Type B pancreatic cell (in vitro differentiated cells): ENCODE measurements around the gene EMC1. TPM values are rescaled to one million over a fixed set of nuclear protein-coding genes. Genes with fewer than 3 reads are reported as not detected.

Experiments used
- DNase-seq: peaks from one replicate; pipeline ENCODE4 v3.0.0; 2021; ENCODE audit warnings: mixed read lengths; ENCODE audit not compliant: unreplicated experiment; ENCODE audit errors: extremely low spot score
- H3K27ac Mint-ChIP-seq: 2 replicates; pipeline ENCODE4 v1.8.0; 2021; ENCODE audit warnings: mild to moderate bottlenecking, mixed read lengths
- H3K27me3 Mint-ChIP-seq: 2 replicates; pipeline ENCODE4 v1.8.0; 2021; ENCODE audit warnings: mixed read lengths
- H3K36me3 Mint-ChIP-seq: 2 replicates; pipeline ENCODE4 v1.8.0; 2021; ENCODE audit warnings: mixed read lengths
- H3K4me1 Mint-ChIP-seq: one replicate; pipeline ENCODE4 v1.8.0; 2021; ENCODE audit warnings: mixed read lengths; ENCODE audit not compliant: unreplicated experiment
- H3K4me3 Mint-ChIP-seq: 2 replicates; pipeline ENCODE4 v1.8.0; 2021; ENCODE audit warnings: mild to moderate bottlenecking, mixed read lengths
- H3K9me3 Mint-ChIP-seq: 2 replicates; pipeline ENCODE4 v1.8.0; 2021; ENCODE audit warnings: mixed read lengths
- total RNA-seq: library from RNA; stranded (reverse); gene quantifications from 2 replicates; pipeline ENCODE4 v1.2.1, GENCODE V29; 2021; ENCODE audit warnings: low replicate concordance
- TF ChIP-seq, protein P1 (sequence below): fragments of 200-600 bp; sonication (generic); conservative IDR thresholded peaks from 2 replicates; pipeline ENCODE4 v1.5.0; 2021; ENCODE audit warnings: antibody characterized with exemption, mild to moderate bottlenecking

The EMC1 gene
- total RNA-seq, 1 donor from 2014 or later, result 60.1 TPM

DNA sequence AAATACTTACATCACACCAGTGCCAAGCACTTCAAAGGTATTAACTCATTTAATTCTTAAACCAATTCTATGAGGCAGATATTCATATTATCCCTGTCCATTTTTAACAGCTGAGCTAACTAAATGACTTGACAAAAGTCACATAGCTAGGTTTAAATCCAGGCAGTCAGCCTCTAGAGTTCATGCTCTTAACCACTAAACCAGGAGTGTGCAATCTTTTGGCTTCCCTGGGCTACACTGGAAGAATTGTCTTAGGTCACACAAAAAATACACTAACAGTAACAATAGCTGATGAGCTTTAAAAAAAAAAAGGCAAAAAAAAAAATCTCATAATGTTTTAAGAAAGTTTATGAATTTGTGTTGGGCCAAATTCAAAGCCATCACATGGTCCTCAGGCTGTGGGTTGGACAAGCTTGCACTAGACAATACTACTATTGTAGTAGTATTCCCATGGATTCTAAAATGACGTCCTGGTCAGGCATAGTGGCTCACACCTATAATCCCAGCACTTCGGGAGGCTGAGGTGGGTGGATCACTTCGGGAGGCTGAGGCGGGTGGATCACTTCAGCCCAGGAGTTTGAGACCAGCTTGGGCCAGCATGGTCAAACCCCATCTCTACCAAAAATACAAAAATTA lies 51.2 kb downstream of the EMC1 start:
- Mint-ChIP-seq H3K9me3 (no peaks in the 10 kb centered on the region), H3K4me3 (no peak overlapping the region), H3K27ac (no peak overlapping the region), H3K4me1 (peaks cover 5% of the 10 kb centered on the region), H3K27me3 (no peaks in the 10 kb centered on the region), H3K36me3 (peaks cover 6% of the 10 kb centered on the region)
- TF ChIP-seq, protein P1, sequence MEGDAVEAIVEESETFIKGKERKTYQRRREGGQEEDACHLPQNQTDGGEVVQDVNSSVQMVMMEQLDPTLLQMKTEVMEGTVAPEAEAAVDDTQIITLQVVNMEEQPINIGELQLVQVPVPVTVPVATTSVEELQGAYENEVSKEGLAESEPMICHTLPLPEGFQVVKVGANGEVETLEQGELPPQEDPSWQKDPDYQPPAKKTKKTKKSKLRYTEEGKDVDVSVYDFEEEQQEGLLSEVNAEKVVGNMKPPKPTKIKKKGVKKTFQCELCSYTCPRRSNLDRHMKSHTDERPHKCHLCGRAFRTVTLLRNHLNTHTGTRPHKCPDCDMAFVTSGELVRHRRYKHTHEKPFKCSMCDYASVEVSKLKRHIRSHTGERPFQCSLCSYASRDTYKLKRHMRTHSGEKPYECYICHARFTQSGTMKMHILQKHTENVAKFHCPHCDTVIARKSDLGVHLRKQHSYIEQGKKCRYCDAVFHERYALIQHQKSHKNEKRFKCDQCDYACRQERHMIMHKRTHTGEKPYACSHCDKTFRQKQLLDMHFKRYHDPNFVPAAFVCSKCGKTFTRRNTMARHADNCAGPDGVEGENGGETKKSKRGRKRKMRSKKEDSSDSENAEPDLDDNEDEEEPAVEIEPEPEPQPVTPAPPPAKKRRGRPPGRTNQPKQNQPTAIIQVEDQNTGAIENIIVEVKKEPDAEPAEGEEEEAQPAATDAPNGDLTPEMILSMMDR, result no peak
- DNase-seq, result no peak

DNA sequence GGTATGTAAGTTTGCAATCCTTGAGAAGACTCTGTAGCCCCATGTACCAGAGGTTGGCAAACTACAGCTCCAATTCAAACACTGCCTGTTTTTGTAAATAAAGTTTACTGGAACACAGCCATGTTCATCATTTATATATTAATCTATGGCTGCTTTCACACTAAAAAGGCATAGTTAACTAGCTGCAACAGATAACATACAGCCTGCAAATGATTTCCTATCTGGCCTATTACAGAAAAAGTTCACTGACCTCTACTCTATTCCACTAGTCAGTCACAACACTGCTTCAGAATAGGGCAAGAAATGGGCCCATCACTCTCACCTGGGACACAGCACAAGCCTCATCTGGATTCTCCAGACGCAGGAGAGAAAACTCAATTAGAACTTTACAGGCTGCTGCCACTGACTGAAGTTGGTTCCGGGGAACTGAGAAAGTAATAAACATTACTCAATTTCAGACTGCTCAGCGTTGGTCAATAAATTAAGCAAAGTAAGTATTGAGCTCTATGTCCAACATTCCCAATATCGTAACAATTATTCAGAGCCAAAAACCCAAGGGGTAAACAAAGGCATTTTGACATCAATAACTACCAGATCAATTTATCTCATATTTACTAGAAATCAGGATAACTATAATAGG lies 51.9 kb downstream of the EMC1 start:
- TF ChIP-seq, protein P1, result no peak
- Mint-ChIP-seq H3K27me3 (no peaks in the 10 kb centered on the region), H3K27ac (no peak overlapping the region), H3K4me3 (no peak overlapping the region), H3K9me3 (no peaks in the 10 kb centered on the region), H3K4me1 (peaks cover 5% of the 10 kb centered on the region), H3K36me3 (peaks cover 6% of the 10 kb centered on the region)
- no peak for DNase-seq

DNA sequence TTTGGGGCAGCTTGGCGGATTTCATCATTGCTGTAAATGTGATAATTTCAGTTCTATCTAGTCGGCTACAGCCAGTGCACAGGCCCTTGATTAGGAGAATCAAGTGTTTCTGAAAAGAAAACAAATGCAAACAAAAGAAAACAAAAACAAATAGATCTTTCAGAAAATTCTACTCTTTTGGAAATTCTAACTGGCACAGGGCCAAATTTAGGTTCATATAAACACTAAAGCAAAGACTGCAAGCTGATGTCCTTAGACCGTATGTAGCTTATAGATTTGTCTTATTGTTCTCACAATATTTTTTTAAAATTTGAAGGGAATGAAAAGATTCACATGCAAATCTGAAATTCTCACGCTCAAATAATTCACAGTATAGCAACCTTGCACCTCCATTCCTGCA lies 52.5 kb downstream of the EMC1 start:
- Mint-ChIP-seq H3K4me1 (peaks cover 5% of the 10 kb centered on the region), H3K4me3 (no peak overlapping the region), H3K27ac (no peak overlapping the region), H3K36me3 (peaks cover 9% of the 10 kb centered on the region), H3K27me3 (no peaks in the 10 kb centered on the region), H3K9me3 (no peaks in the 10 kb centered on the region)
- DNase-seq, result no peak
- TF ChIP-seq, protein P1, result no peak

DNA sequence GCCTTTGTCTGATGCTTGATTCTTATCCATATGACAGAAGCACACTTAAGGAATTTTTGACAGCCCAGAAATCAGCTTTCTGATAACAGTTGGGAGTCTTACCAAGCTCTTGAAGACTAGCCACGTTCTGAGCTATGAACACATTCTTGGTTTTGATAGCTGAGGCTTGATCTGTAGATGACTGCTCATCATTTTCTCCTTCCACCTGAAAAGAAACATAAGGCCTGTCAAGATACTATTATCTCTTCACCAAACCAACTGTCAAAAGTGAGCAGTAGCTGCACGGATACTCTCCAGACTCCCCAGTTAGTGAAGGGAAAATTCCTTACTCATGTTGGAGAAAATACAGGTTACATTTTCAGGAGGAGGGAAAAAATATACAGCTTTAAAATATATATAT lies 53.5 kb downstream of the EMC1 start:
- peaks cover 13% of the 10 kb centered on the region for H3K36me3 Mint-ChIP-seq
- TF ChIP-seq, protein P1, result no peak

DNA sequence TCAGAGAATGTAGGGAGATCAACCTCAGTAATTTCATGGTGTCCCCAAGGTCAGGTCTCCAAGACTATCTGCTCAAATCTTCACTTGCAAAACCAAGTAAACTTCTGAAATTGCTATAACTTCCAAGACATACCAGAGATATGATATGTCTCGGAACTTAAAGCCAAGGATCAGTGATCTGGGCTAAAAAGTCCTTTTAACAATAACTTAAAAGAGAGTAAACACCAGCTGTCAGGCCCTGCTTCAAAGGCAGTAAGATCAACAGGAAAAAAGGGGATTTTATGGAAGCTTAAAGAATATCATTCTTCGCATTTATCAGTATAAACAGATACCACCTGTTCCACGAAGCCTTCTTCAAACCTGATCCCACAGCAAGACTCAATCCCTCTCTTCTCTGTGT lies 55.0 kb downstream of the EMC1 start:
- no peak for DNase-seq
- no peak overlapping the region for H3K27ac Mint-ChIP-seq
- TF ChIP-seq, protein P1, result no peak
- no peaks in the 10 kb centered on the region for H3K4me1 Mint-ChIP-seq
- H3K9me3 Mint-ChIP-seq, result no peaks in the 10 kb centered on the region
- peaks cover 26% of the 10 kb centered on the region for H3K36me3 Mint-ChIP-seq
- H3K27me3 Mint-ChIP-seq, result no peaks in the 10 kb centered on the region
- no peak overlapping the region for H3K4me3 Mint-ChIP-seq

More for the DNA sequence above, 53.5 kb downstream of the EMC1 start:
- H3K4me1 Mint-ChIP-seq, result peaks cover 5% of the 10 kb centered on the region
- H3K27ac Mint-ChIP-seq, result no peak overlapping the region
- H3K9me3 Mint-ChIP-seq, result no peaks in the 10 kb centered on the region
- no peak overlapping the region for H3K4me3 Mint-ChIP-seq
- no peak for DNase-seq
- no peaks in the 10 kb centered on the region for H3K27me3 Mint-ChIP-seq
